HG02885 (cell line): ENCODE data around the gene CDH23.

ENCODE experiments used
- ATAC-seq: cut with Tn5 transposase; IDR thresholded peaks from one replicate; pipeline ENCODE4 v1.9.1; 2021; ENCODE audit warnings: mild to moderate bottlenecking; ENCODE audit not compliant: unreplicated experiment, poor library complexity

The CDH23 gene

GRCh38 chr10:71413581-71413980, 16.9 kb downstream of the CDH23 start:
- no peak for ATAC-seq

GRCh38 chr10:71414359-71414758, 17.6 kb downstream of the CDH23 start:
- no peak for ATAC-seq

DNA sequence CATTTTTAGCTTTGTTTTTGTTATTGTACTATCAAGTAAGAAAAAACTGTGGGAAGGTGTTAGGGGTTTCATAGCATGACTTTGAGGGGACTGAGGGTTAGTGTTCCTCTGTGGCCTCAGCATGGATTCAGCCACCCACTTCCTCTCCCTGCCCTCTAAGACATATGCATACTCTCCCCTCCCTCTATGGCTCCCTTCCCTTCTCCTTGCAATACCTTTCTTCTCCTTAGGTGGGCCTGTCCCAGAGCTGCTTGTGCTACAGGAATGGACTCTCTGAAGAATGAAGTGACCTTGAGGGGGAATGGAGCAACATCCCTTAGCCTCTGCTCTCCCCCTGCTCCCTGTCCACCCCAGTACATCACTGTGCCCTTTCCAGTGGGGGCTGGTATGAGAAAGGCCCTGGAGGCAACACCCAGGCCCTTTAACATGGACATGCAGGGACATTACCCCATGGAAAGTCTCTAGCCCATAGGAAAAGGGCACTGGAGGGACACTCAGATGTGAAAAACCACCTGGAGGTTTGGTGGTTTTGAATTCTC, 22.4 kb downstream of the CDH23 start:
- ATAC-seq: no peak

- no peak for ATAC-seq
These were observed 23.0 kb downstream of the CDH23 start for GRCh38 chr10:71419750-71420149.

DNA sequence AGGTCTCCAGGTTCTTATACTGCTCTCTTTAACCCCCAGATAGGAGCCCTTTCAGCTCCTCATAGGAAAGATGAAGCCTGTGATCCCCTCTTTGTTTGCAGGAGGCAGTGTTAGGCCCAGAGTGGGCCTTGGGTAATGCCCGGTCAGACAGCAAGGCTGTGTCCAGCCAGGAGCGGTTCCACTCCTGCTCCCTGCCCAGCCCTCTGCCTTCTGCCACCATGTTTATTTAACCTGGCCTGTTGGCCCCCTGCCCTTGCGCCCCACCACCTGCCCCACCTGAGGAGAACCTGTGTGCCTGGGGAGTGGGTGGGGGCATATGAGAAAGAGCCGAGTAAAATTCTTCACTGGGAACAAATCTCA, 24.3 kb downstream of the CDH23 start:
- no peak for ATAC-seq

- no peak for ATAC-seq
These were observed 26.5 kb downstream of the CDH23 start for GRCh38 chr10:71423250-71423649.

GRCh38 chr10:71423901-71424300, 27.2 kb downstream of the CDH23 start:
- ATAC-seq: no peak

GRCh38 chr10:71424496-71425194, 27.9 kb downstream of the CDH23 start:
- no peak for ATAC-seq

DNA sequence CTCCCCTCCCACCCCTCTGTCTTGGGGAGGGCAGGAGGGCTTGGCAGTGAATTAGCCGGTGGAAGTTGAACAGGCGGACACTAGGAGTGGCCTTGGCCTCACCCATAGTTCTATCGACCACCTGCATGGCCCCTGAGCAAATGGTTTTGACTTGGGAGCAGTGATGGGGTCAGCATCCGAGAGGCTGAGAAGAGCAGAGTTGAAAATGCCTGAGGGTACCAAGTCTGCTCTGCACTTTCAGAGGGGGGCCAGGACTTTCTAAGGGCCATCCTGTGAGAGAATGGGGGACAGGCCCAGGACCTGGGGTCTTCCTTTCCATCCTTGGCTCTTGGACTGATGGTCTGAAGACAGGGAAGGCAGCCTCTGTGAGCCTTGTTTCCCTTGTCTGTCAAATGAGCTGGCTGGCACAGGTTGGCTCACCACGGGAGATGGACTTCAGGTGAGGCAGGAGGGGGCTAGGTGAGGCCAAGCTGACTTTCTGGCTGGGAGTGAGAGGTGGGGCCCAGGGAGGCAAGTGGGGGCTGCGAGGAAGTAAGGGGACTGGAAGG, 29.4 kb downstream of the CDH23 start:
- ATAC-seq: no peak

DNA sequence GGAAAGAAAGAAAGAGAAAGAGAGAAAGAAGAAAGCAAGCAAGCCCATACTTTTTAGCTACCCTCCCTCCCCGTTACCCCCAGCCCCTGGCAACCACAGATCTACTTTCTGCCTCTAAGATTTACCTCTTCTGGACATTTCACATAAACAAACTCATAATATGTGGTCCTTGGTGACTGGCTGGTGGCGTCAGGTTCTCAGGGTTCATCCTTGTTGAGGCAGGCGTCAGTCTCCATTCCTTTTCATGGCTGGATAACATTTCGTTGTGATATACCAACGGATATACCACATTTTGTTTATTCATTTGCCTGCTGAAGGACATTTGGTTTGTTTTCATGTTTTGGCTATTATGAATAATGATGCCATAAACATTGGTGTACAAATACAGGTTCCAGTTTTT, 30.5 kb downstream of the CDH23 start:
- ATAC-seq: no peak

- no peak for ATAC-seq
These were observed 32.6 kb downstream of the CDH23 start for GRCh38 chr10:71429304-71429703.

DNA sequence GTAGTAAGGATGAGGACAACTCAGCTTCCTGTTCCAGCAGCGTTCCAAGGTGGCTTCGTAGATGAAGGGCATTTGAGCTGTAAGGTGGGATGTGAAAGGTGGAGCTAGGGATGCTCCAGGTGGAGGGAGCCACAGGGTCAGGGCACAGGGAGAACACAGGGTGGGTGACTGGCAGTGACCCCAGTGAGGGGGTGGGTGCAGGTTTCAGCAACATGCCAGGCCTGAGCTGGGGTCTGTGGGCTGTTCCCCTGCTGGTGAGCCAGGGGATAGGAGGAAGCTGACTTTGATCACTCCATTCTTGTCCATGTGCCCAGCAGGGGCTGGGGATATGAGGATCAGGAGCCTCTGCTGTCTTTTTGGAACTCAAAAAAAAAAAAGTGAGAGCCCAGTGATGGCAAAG, 33.2 kb downstream of the CDH23 start:
- ATAC-seq: no peak

GRCh38 chr10:71431239-71432100, 34.8 kb downstream of the CDH23 start:
- no peak for ATAC-seq

DNA sequence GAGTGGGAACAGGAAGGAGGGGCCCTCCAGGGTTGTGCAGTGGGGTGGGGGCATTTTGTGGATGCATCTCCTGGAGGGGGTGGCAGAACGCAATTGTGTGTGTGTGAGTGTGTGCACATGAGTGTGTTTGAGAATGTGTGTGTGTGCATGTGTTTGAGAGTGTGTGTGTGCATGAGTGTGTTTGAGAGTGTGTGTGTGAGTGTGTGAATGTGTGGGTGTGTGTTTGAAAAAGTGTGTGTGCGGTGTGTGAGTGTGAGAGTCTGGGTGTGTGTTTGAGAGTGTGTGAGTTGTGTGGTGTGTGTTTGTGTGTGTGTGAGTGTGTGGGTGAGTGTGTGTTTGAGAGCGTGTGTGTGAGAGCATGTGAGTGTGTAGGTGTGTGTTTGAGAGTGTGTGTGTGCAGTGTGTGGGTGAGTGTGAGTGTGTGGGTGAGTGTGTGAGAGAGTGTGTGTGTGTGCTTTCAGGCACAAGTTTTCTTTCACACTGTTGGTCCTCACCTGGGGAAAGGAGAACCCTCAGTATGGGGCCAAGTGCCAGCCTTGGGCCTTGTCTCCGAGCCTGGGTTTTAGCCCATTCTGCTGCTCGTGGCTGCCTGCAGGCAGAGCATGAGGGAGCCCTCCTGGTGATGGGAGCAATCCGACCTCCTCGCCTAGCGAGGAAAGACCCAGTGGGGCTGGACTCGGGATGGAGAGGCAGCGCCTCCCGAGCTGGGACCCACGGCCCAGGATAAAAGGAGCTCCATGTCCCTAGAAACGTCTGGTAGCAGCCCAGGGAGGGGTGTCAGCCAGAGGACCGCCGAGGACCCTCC, 35.6 kb downstream of the CDH23 start:
- ATAC-seq: no peak

DNA sequence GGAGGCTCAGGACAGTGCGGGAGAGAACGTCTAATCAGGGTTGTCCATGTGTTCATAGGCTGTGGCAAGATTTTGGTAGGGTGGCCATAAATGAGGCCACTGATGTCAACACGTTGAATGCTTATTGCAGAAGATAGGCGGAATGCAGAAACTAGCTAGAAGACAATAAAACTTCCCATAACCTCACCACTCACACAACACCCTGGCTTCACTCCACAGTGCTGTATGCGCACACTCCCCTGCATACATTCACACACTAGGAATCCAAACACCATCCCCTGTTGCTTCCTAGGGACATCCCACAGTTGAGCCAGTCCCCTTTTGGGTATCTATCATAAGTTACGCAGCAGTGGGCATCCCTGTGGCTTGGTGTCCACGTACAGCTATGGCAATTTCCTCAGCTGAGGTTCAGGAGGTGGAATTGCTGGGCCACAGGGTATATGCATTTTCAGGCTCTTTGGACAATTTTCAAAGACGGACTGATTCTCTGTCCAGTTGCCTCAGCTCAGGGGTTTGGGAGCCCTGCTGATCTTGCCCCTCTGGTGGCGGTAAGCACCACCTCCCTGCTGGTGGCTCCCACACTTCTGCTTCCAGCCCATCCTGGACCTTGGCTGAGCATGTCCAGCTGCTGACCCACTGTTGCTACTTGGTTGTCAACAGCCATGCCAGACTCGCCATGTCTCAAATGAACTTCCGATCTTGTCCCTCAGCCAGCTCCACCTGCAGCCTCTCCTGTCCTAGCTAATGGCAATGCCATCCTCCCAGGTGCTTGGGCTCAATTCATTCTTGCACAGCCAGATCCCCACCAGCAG, 36.4 kb downstream of the CDH23 start:
- ATAC-seq: no peak

DNA sequence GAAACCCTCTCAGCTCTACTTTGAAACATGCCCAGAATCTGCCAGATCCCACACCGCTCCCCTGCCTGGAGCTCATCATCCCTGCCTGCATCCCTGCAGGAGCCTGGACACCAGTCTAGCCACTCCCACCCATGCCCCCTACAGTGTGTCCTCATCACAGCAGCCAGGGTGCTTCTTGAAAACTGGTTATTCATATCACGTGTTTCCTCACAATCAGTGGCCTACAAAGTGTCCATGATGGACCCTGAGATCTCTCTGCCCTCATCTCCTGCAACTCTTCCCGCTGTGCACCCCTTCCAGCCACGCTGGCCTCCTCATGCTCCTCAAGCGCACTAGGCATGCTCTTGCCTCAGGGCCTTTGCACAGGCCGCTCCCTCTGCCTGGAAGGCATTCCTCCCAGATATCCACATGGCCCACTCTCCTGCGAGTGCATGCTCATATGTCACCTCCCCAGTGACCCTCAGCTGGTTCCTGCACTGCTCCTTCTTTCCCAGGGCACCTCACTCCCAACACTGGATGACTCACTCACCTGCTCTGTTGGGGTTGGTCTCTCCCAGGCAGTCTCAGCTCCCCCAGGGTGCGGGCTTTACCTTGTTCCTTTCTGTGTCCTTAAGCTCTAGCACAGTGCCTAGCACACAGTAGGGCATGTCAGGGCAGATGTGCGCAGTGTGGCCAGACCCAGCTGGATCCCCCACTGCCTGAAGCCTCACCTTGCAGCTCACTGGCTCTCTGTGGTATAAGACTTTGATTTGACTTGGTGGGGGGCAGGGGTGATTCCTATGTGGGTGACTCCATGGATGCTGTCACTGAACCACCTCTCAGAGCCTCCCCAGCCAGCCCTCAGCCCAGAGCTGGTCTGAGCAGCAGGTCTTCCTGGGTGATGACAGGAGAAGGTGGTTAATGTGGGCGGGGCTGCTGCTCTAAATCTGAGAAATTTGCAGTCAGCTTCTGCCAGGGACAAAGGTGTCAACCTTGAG, 37.3 kb downstream of the CDH23 start:
- ATAC-seq: no peak

GRCh38 chr10:71434760-71435394, 38.2 kb downstream of the CDH23 start:
- no peak for ATAC-seq
